CD8-positive, alpha-beta memory T cell (primary cell): ENCODE measurements around the gene ALDH1L2. TPM values are rescaled to one million over a fixed set of nuclear protein-coding genes. Genes with fewer than 3 reads are reported as not detected.
"Not testable (repeated sequence)": the region's sequence is repeated elsewhere in the genome, so short reads cannot be mapped to it uniquely, and the experiment has no call there.

Experiments used
- CTCF ChIA-PET: fragments of 350-600 bp; sonication (Branson Sonifier 250); formaldehyde crosslinking; loops from one replicate; lab custom pipeline; 2021; ENCODE audit warnings: antibody characterized with exemption; lab: Charles Lee
- POLR2A ChIA-PET: fragments of 350-600 bp; sonication (Branson Sonifier 250); formaldehyde crosslinking; loops from one replicate; lab custom pipeline; 2021; ENCODE audit warnings: antibody characterized with exemption; lab: Charles Lee
- DNase-seq, 5 donors: peaks; one replicate each; pipeline versions ENCODE4 v3.0.0 to v3.0.0-alpha.2; 2020 to 2022; ENCODE audit warnings: mixed read lengths in 1 of 5
- H3K27ac ChIP-seq: one replicate; pipeline ENCODE4 v1.7.0; 2013; ENCODE audit warnings: low read depth, mild to moderate bottlenecking, low read length, moderate library complexity
- H3K27me3 ChIP-seq: 2 replicates; pipeline ENCODE4 v1.7.0; 2013; ENCODE audit warnings: low read length, mild to moderate bottlenecking; ENCODE audit not compliant: insufficient read depth, poor library complexity, severe bottlenecking
- H3K36me3 ChIP-seq: 2 replicates; pipeline ENCODE4 v1.7.0; 2013; ENCODE audit warnings: mild to moderate bottlenecking, low read length, moderate library complexity; ENCODE audit not compliant: insufficient read depth
- H3K4me1 ChIP-seq: 2 replicates; pipeline ENCODE4 v1.7.0; 2013; ENCODE audit warnings: mild to moderate bottlenecking, low read length, moderate library complexity; ENCODE audit not compliant: insufficient read depth
- H3K4me3 ChIP-seq: 2 replicates; pipeline ENCODE4 v1.7.0; 2013; ENCODE audit warnings: mild to moderate bottlenecking, low read length
- H3K9me3 ChIP-seq: 2 replicates; pipeline ENCODE4 v1.7.0; 2013; ENCODE audit warnings: mild to moderate bottlenecking, low read length
- H3K27ac Mint-ChIP-seq, 8 donors: one replicate each; pipeline ENCODE4 v1.8.0; 2020 to 2021; ENCODE audit warnings: mixed read lengths in 8 of 8, mild to moderate bottlenecking in 6 of 8, inconsistent platforms in 3 of 8, moderate library complexity in 3 of 8
- H3K27me3 Mint-ChIP-seq, 2 donors: one replicate each; pipeline ENCODE4 v1.8.0; 2020 to 2021; ENCODE audit warnings: mixed read lengths in 2 of 2, mild to moderate bottlenecking in 1 of 2, moderate library complexity in 1 of 2
- H3K36me3 Mint-ChIP-seq, 3 donors: one replicate each; pipeline ENCODE4 v1.8.0; 2020 to 2021; ENCODE audit warnings: mixed read lengths in 3 of 3, inconsistent platforms in 1 of 3, mild to moderate bottlenecking in 1 of 3
- H3K4me1 Mint-ChIP-seq, 3 donors: one replicate each; pipeline ENCODE4 v1.8.0; 2020 to 2021; ENCODE audit warnings: mixed read lengths in 3 of 3, inconsistent platforms in 1 of 3, mild to moderate bottlenecking in 1 of 3
- H3K4me3 Mint-ChIP-seq, 7 donors: one replicate each; pipeline ENCODE4 v1.8.0; 2020 to 2021; ENCODE audit warnings: mixed read lengths in 7 of 7, mild to moderate bottlenecking in 6 of 7, moderate library complexity in 4 of 7, inconsistent platforms in 2 of 7
- H3K9me3 Mint-ChIP-seq, 5 donors: one replicate each; pipeline ENCODE4 v1.8.0; 2020 to 2022; ENCODE audit warnings: mixed read lengths in 5 of 5, mild to moderate bottlenecking in 3 of 5, moderate library complexity in 2 of 5, inconsistent platforms in 1 of 5
- polyA plus RNA-seq: library from polyadenylated mRNA; unstranded; fragments of 300-500 nt; fragmentation: Illumina TruSeq; gene quantifications from one replicate; pipeline ENCODE4 v1.2.3, GENCODE V29; 2021
- total RNA-seq, 2 experiments: library from RNA; stranded (reverse); gene quantifications; one replicate each; pipeline ENCODE4 v1.2.3, GENCODE V29; 2021

Gene ALDH1L2
- total and polyA plus RNA-seq, 3 experiments from 2014 or later = 0.69 to 0.72 TPM; not detected in 1

GRCh38 chr12:104986022-104986941 lies 98.0 kb downstream of the ALDH1L2 start, which contains the start of gene NOPCHAP1:
Gene NOPCHAP1, plus strand, starts transcription at chr12:104986316. Its CDS starts 37 bp downstream, at chr12:104986353.
- DNase-seq = peak; percentile 73 to 87 (median 84)
- H3K27ac Mint-ChIP-seq = peak within 1 kb of the TSS in 7 of 8 donors; percentile 55 to 87 (median 77)
- H3K9me3 Mint-ChIP-seq = no peaks in the 10 kb centered on the region
- peak within 1 kb of the TSS; percentile 86 to 96 (median 90) for H3K4me3 Mint-ChIP-seq
- ChIA-PET CTCF (interaction anchor here (1.6 kb wide), 1 partner anchor 27 kb away, joined by 5 read pairs; no protein-coding TSS in a partner anchor), POLR2A (no interaction called here)
- peaks cover 18% of the 10 kb centered on the region for H3K4me1 ChIP-seq
- peaks cover 9 to 22% of the 10 kb centered on the region in 2 donors for H3K27me3 Mint-ChIP-seq
- H3K27me3 ChIP-seq = no peaks in the 10 kb centered on the region
- H3K9me3 ChIP-seq = no peaks in the 10 kb centered on the region
- H3K4me1 Mint-ChIP-seq = peaks cover 31 to 45% (median 44%) of the 10 kb centered on the region in 3 donors
- peaks cover 11 to 29% (median 14%) of the 10 kb centered on the region in 3 donors for H3K36me3 Mint-ChIP-seq
- peak within 1 kb of the TSS; percentile 62 for H3K27ac ChIP-seq
- H3K36me3 ChIP-seq = no peaks in the 10 kb centered on the region
- peak within 1 kb of the TSS; percentile 79 for H3K4me3 ChIP-seq

- H3K27ac Mint-ChIP-seq = peak overlapping the region in 3 of 8 donors; percentile 26 to 87 (median 43)
- H3K4me3 Mint-ChIP-seq = peak overlapping the region; percentile 86 to 96 (median 90)
- no peak overlapping the region for H3K27ac ChIP-seq
- H3K9me3 Mint-ChIP-seq = no peaks in the 10 kb centered on the region
- DNase-seq = no peak
- peaks cover 11 to 20% (median 11%) of the 10 kb centered on the region in 3 donors for H3K36me3 Mint-ChIP-seq
- ChIA-PET POLR2A (no interaction called here), CTCF (no interaction called here)
- H3K4me1 Mint-ChIP-seq = peaks cover 31 to 45% (median 44%) of the 10 kb centered on the region in 3 donors
- H3K4me3 ChIP-seq = no peak overlapping the region
- H3K27me3 ChIP-seq = no peaks in the 10 kb centered on the region
- H3K36me3 ChIP-seq = no peaks in the 10 kb centered on the region
- H3K4me1 ChIP-seq = peaks cover 18% of the 10 kb centered on the region
- peaks cover 9 to 25% of the 10 kb centered on the region in 2 donors for H3K27me3 Mint-ChIP-seq
- H3K9me3 ChIP-seq = no peaks in the 10 kb centered on the region
Observed at GRCh38 chr12:104985206-104985605, 99.1 kb downstream of the ALDH1L2 start.

GRCh38 chr12:104977688-104978087 lies 106.6 kb downstream of the ALDH1L2 start:
- H3K4me3 Mint-ChIP-seq, H3K27me3 Mint-ChIP-seq, H3K36me3 Mint-ChIP-seq, DNase-seq, H3K9me3 Mint-ChIP-seq, H3K27ac ChIP-seq, H3K36me3 ChIP-seq, H3K27ac Mint-ChIP-seq, H3K4me1 Mint-ChIP-seq, POLR2A ChIA-PET, H3K4me3 ChIP-seq, H3K27me3 ChIP-seq, H3K9me3 ChIP-seq, H3K4me1 ChIP-seq: not testable (repeated sequence)
- CTCF ChIA-PET = interaction anchor here (1.1 kb wide), 1 partner anchor 20 kb away, joined by 3 read pairs; the partner anchor contains the start of gene SLC41A2

- H3K4me1 Mint-ChIP-seq = no peaks in the 10 kb centered on the region
- POLR2A ChIA-PET = no interaction called here
Observed at GRCh38 chr12:104976703-104977102, 107.6 kb downstream of the ALDH1L2 start.

GRCh38 chr12:104975587-104976343 lies 108.5 kb downstream of the ALDH1L2 start:
- H3K4me1 Mint-ChIP-seq = no peaks in the 10 kb centered on the region
- Histone ChIP-seq H3K36me3 (no peaks in the 10 kb centered on the region), H3K9me3 (no peaks in the 10 kb centered on the region), H3K4me1 (no peaks in the 10 kb centered on the region), H3K4me3 (no peak overlapping the region), H3K27me3 (no peaks in the 10 kb centered on the region), H3K27ac (no peak overlapping the region)
- DNase-seq = no peak
- CTCF ChIA-PET = no interaction called here
- no peaks in the 10 kb centered on the region for H3K36me3 Mint-ChIP-seq
- no peaks in the 10 kb centered on the region for H3K9me3 Mint-ChIP-seq
- H3K27me3 Mint-ChIP-seq = peaks cover 2% of the 10 kb centered on the region in 2 donors
- H3K4me3 Mint-ChIP-seq = no peak overlapping the region
- POLR2A ChIA-PET = no interaction called here
- peak overlapping the region in 1 of 8 donors; percentile 65 for H3K27ac Mint-ChIP-seq

More at GRCh38 chr12:104976703-104977102, 107.6 kb downstream of the ALDH1L2 start:
- CTCF ChIA-PET = interaction anchor here (1.1 kb wide), 1 partner anchor 19 kb away, joined by 3 read pairs; the partner anchor contains the start of gene SLC41A2
- no peaks in the 10 kb centered on the region for H3K9me3 Mint-ChIP-seq
- H3K27ac ChIP-seq = no peak overlapping the region
- H3K27me3 Mint-ChIP-seq = peaks cover 2 to 7% of the 10 kb centered on the region in 2 donors
- DNase-seq = no peak
- no peak overlapping the region for H3K27ac Mint-ChIP-seq
- H3K4me3 Mint-ChIP-seq = no peak overlapping the region
- H3K4me3 ChIP-seq = no peak overlapping the region
- H3K27me3 ChIP-seq = no peaks in the 10 kb centered on the region
- H3K36me3 ChIP-seq = no peaks in the 10 kb centered on the region
- H3K4me1 ChIP-seq = no peaks in the 10 kb centered on the region
- no peaks in the 10 kb centered on the region for H3K36me3 Mint-ChIP-seq
- H3K9me3 ChIP-seq = no peaks in the 10 kb centered on the region

GRCh38 chr12:104974626-104975290 lies 109.5 kb downstream of the ALDH1L2 start:
- Histone ChIP-seq H3K27me3 (no peaks in the 10 kb centered on the region), H3K4me1 (no peaks in the 10 kb centered on the region), H3K27ac (no peak overlapping the region), H3K4me3 (no peak overlapping the region), H3K9me3 (no peaks in the 10 kb centered on the region), H3K36me3 (no peaks in the 10 kb centered on the region)
- Mint-ChIP-seq H3K27me3 (peaks cover 2% of the 10 kb centered on the region in 2 donors), H3K4me1 (no peaks in the 10 kb centered on the region), H3K4me3 (no peak overlapping the region), H3K36me3 (no peaks in the 10 kb centered on the region), H3K27ac (no peak overlapping the region), H3K9me3 (no peaks in the 10 kb centered on the region)
- CTCF ChIA-PET = no interaction called here
- POLR2A ChIA-PET = no interaction called here
- DNase-seq = no peak

- POLR2A ChIA-PET = interaction anchor here (0.6 kb wide), 1 partner anchor 10 kb away, joined by 4 read pairs; no protein-coding TSS in a partner anchor
- H3K9me3 Mint-ChIP-seq = no peaks in the 10 kb centered on the region
Observed at GRCh38 chr12:104973250-104973649, 111.0 kb downstream of the ALDH1L2 start.

More at GRCh38 chr12:104973250-104973649, 111.0 kb downstream of the ALDH1L2 start:
- no peaks in the 10 kb centered on the region for H3K27me3 ChIP-seq
- H3K4me1 Mint-ChIP-seq = no peaks in the 10 kb centered on the region
- H3K4me3 ChIP-seq = no peak overlapping the region
- H3K27ac Mint-ChIP-seq = peak overlapping the region in 1 of 8 donors; percentile 6
- H3K36me3 Mint-ChIP-seq = no peaks in the 10 kb centered on the region
- no peaks in the 10 kb centered on the region for H3K9me3 ChIP-seq
- H3K4me1 ChIP-seq = no peaks in the 10 kb centered on the region
- H3K4me3 Mint-ChIP-seq = no peak overlapping the region
- CTCF ChIA-PET = no interaction called here
- peaks cover 2% of the 10 kb centered on the region in 2 donors for H3K27me3 Mint-ChIP-seq
- H3K36me3 ChIP-seq = no peaks in the 10 kb centered on the region
- DNase-seq = no peak
- H3K27ac ChIP-seq = no peak overlapping the region
